Measurements from ENCODE around the gene RNF32. TPM values are rescaled to one million over a fixed set of nuclear protein-coding genes. Genes with fewer than 3 reads are reported as not detected.

The RNF32 gene
- total RNA-seq, result 0.92 and 3.2 TPM in 2 replicates
- polyA plus RNA-seq, result 0.96 and 2.3 TPM in 2 replicates

DNA sequence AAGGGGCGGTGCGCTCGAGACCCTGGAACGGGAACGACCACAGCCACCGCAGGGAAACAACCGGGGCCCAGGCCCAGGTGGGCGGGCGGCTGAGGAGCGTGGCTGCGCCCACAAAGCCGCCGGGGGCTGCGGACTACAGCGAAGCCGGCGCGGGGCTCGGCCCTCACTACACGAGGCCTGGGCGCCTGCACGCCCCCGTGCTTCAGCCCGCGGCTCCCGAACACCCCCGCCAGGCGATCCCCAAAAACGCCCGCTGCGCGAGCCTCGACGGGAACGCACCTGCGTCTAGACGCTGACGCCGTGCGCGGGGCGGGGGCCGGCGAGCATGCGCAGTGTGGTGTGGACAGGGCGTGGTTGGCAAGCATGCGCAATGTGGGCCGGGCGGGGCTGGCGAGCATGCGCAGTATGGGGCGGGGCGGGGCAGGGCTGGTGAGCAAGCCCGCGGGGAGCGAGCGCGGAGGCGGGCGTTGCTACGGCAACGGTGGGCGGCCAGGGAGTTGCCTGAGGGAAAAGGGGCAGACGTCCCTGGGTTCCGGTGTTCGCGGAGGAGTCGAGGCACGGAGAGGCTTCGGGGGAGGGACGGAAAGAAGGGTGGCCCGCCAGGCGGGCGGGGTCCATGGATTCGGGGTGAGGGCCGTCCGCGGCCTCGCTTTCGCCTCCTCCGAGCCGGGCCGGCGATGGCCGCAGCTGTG is at the start of gene RNF32:
Gene RNF32 (plus strand): TSS at position 518 of the 692 bp plus-strand sequence. CDS start 3,104 bp downstream, outside the sequence.
- H3K27ac ChIP-seq, result no peak within 1 kb of the TSS
- peak; percentile 84 to 95 for DNase-seq (ENCODE audit: low read depth in 1 of 2, low spot score in 1 of 2)
- no peaks in the 10 kb centered on the region for H3K9me3 ChIP-seq (ENCODE audit: low read depth)
- peak within 1 kb of the TSS; percentile 65 for H3K4me3 ChIP-seq
- no peaks in the 10 kb centered on the region for H3K27me3 ChIP-seq
- TF ChIP-seq, protein P1, sequence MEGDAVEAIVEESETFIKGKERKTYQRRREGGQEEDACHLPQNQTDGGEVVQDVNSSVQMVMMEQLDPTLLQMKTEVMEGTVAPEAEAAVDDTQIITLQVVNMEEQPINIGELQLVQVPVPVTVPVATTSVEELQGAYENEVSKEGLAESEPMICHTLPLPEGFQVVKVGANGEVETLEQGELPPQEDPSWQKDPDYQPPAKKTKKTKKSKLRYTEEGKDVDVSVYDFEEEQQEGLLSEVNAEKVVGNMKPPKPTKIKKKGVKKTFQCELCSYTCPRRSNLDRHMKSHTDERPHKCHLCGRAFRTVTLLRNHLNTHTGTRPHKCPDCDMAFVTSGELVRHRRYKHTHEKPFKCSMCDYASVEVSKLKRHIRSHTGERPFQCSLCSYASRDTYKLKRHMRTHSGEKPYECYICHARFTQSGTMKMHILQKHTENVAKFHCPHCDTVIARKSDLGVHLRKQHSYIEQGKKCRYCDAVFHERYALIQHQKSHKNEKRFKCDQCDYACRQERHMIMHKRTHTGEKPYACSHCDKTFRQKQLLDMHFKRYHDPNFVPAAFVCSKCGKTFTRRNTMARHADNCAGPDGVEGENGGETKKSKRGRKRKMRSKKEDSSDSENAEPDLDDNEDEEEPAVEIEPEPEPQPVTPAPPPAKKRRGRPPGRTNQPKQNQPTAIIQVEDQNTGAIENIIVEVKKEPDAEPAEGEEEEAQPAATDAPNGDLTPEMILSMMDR (IDR thresholded peaks at IDR 0.05; ENCODE audit: low read depth, low read length), result no peak
- no peaks in the 10 kb centered on the region for H3K36me3 ChIP-seq
- H3K4me1 ChIP-seq (ENCODE audit: low read depth), result peaks cover 4% of the 10 kb centered on the region

GRCh38 chr7:156592155-156592884 is 48.3 kb upstream of the RNF32 start:
- Histone ChIP-seq H3K27me3 (no peaks in the 10 kb centered on the region), H3K4me1 (ENCODE audit: low read depth) (no peaks in the 10 kb centered on the region), H3K4me3 (no peak overlapping the region), H3K27ac (no peak overlapping the region), H3K36me3 (no peaks in the 10 kb centered on the region), H3K9me3 (ENCODE audit: low read depth) (no peaks in the 10 kb centered on the region)
- no peak for DNase-seq (ENCODE audit: low read depth in 1 of 2, low spot score in 1 of 2)
- TF ChIP-seq, protein P1 (IDR thresholded peaks at IDR 0.05; ENCODE audit: low read depth, low read length), result no peak

DNA sequence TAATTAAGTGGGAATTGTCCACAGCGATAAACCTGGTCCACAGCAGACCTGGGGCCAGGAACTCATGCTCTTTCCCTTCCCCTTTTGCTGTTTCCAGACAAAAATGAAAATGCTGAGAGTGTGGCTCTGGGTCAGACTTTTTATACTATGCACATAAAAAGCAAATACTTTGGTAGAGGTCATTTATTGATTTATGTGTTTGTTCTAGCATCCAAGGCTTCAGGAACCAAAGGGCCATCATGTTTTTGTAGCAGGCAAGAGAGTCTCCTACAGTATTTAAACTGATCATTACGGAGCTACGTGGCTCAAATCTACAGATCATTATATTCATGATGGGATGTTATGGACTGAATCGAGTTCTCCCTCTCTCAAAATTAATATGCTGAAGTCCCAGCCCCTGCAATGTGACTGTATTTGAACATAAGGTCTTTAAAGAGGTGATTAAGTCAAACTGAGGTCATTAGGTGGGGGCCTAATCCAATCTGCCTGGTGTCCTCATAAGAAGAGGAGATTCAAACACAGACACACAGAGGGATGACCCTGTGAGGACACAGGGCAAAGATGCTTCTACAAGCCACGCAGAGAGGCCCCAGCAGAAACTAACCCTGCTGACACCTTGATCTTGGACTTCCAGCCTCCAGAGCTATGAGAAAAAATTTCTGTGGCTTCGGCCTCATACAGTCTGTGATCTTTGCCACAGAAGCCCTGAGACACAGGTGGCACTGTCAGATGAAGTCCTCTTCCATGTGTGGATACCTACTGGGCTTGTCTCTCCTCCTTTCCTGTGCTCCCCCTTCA is 46.1 kb upstream of the RNF32 start:
- H3K27me3 ChIP-seq, result no peaks in the 10 kb centered on the region
- TF ChIP-seq, protein P1 (IDR thresholded peaks at IDR 0.05; ENCODE audit: low read depth, low read length), result no peak
- H3K4me3 ChIP-seq, result no peak overlapping the region
- H3K27ac ChIP-seq, result no peak overlapping the region
- no peaks in the 10 kb centered on the region for H3K4me1 ChIP-seq (ENCODE audit: low read depth)
- no peaks in the 10 kb centered on the region for H3K36me3 ChIP-seq
- no peak for DNase-seq (ENCODE audit: low read depth in 1 of 2, low spot score in 1 of 2)
- no peaks in the 10 kb centered on the region for H3K9me3 ChIP-seq (ENCODE audit: low read depth)

DNA sequence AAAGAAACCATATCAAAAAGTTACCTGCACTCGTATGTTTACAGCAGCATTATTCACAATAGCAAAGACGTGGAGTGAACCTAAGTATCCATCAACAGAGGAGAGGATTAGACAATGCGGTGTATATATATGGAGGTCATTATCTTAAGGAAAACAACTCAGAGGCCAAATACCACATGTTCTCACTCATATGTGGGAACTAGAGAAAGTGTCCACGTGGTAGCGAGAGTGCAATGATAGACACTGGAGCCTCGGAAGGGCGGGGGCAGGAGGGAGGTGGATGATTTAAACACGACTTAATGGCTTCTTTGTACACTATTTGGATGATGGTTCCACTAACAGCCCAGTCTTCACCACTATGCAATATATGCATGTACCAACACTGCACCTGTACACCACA is 40.1 kb upstream of the RNF32 start:
- Histone ChIP-seq H3K27me3 (no peaks in the 10 kb centered on the region), H3K9me3 (ENCODE audit: low read depth) (no peaks in the 10 kb centered on the region), H3K4me1 (ENCODE audit: low read depth) (no peaks in the 10 kb centered on the region), H3K4me3 (no peak overlapping the region), H3K27ac (no peak overlapping the region), H3K36me3 (no peaks in the 10 kb centered on the region)
- DNase-seq (ENCODE audit: low read depth in 1 of 2, low spot score in 1 of 2), result no peak
- TF ChIP-seq, protein P1 (IDR thresholded peaks at IDR 0.05; ENCODE audit: low read depth, low read length), result no peak

DNA sequence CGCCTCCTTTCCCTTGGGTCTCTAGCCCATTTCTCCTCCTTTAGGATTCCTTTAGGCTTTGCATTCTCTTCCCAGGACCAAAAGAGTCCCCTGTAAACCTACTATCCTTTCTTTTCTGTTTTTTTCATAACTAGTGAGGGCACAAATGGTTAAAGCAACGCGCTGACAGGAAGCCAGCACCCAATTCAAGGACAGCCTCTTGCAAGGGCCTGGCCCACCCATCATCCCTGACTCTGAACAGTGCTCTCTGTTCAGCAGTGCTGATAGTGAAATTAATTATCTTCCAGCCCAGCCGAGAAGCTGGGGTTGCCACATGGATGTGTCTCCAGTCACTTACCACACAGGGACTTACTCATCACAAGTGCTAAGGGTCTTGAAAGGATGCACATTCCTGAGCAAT is 38.3 kb upstream of the RNF32 start:
- DNase-seq (ENCODE audit: low read depth in 1 of 2, low spot score in 1 of 2), result no peak
- H3K9me3 ChIP-seq (ENCODE audit: low read depth), result no peaks in the 10 kb centered on the region
- no peaks in the 10 kb centered on the region for H3K27me3 ChIP-seq
- H3K36me3 ChIP-seq, result no peaks in the 10 kb centered on the region
- H3K27ac ChIP-seq, result no peak overlapping the region
- no peaks in the 10 kb centered on the region for H3K4me1 ChIP-seq (ENCODE audit: low read depth)
- H3K4me3 ChIP-seq, result no peak overlapping the region
- TF ChIP-seq, protein P1 (IDR thresholded peaks at IDR 0.05; ENCODE audit: low read depth, low read length), result no peak

Data from cardiac muscle cell (in vitro differentiated cells and primary cell).